GM23338 (cell line): ENCODE data around the gene SLC35F1. TPM values are rescaled to one million over a fixed set of nuclear protein-coding genes. Genes with fewer than 3 reads are reported as not detected.

Experiments
- ATAC-seq: fragments of 200-7000 bp; cut with Tn5 transposase; 3 replicates; pipeline ENCODE4 v1.9.1; 2020
- DNase-seq: peaks from one replicate; pipeline ENCODE4 v3.0.0-alpha.2; 2015; ENCODE audit warnings: low spot score
- H2AFZ ChIP-seq: fragments of 200-600 bp; sonication (generic); 2 replicates; pipeline ENCODE4 v1.8.0; 2016; ENCODE audit warnings: antibody characterized with exemption, mild to moderate bottlenecking, moderate library complexity
- H3F3A ChIP-seq: fragments of 200-600 bp; sonication (generic); replicated peaks from 2 replicates; pipeline ENCODE4 v1.8.0; 2017; ENCODE audit warnings: antibody characterized with exemption, mixed run types, low read depth
- H3K27ac ChIP-seq: fragments of 200-600 bp; sonication (generic); 2 replicates; pipeline ENCODE4 v1.6.1; 2016; ENCODE audit warnings: low read depth
- H3K27me3 ChIP-seq: fragments of 200-600 bp; sonication (generic); 2 replicates; pipeline ENCODE4 v1.8.0; 2016; ENCODE audit warnings: mild to moderate bottlenecking, mixed run types, moderate library complexity; ENCODE audit not compliant: insufficient read depth
- H3K36me3 ChIP-seq: fragments of 200-600 bp; sonication (generic); 2 replicates; pipeline ENCODE4 v1.8.0; 2016; ENCODE audit warnings: mild to moderate bottlenecking; ENCODE audit not compliant: insufficient read depth
- H3K4me1 ChIP-seq: fragments of 200-600 bp; sonication (generic); 2 replicates; pipeline ENCODE4 v1.8.0; 2016; ENCODE audit warnings: mild to moderate bottlenecking, moderate library complexity; ENCODE audit not compliant: insufficient read depth
- H3K4me2 ChIP-seq: fragments of 200-600 bp; sonication (generic); 2 replicates; pipeline ENCODE4 v1.7.1; 2017; ENCODE audit warnings: mixed run types
- H3K4me3 ChIP-seq: fragments of 200-600 bp; sonication (generic); 2 replicates; pipeline ENCODE4 v1.6.1; 2016; ENCODE audit warnings: mixed run types
- H3K79me2 ChIP-seq: fragments of 200-600 bp; sonication (generic); replicated peaks from 2 replicates; pipeline ENCODE4 v1.8.0; 2017; ENCODE audit warnings: mild to moderate bottlenecking; ENCODE audit not compliant: insufficient read depth
- H3K9me2 ChIP-seq: fragments of 200-600 bp; sonication (generic); 2 replicates; pipeline ENCODE4 v1.8.0; 2017; ENCODE audit not compliant: insufficient read depth
- H4K20me1 ChIP-seq: fragments of 200-600 bp; sonication (generic); replicated peaks from 2 replicates; pipeline ENCODE4 v1.8.0; 2017; ENCODE audit warnings: mild to moderate bottlenecking; ENCODE audit not compliant: insufficient read depth
- H3K27ac Mint-ChIP-seq: 2 replicates; pipeline ENCODE4 v1.8.0; 2020; ENCODE audit warnings: inconsistent platforms, mild to moderate bottlenecking, moderate library complexity, mixed read lengths
- H3K27me3 Mint-ChIP-seq: 3 replicates; pipeline ENCODE4 v1.8.0; 2022; ENCODE audit warnings: low read depth, mild to moderate bottlenecking, moderate library complexity, mixed read lengths, inconsistent platforms; ENCODE audit not compliant: insufficient read depth, poor library complexity
- H3K36me3 Mint-ChIP-seq: 3 replicates; pipeline ENCODE4 v1.8.0; 2021; ENCODE audit warnings: low read depth, mild to moderate bottlenecking, inconsistent platforms, moderate library complexity, mixed read lengths
- H3K4me1 Mint-ChIP-seq: 3 replicates; pipeline ENCODE4 v1.8.0; 2020; ENCODE audit warnings: mild to moderate bottlenecking, inconsistent platforms, mixed read lengths
- H3K4me3 Mint-ChIP-seq: 3 replicates; pipeline ENCODE4 v1.8.0; 2021; ENCODE audit warnings: moderate library complexity, mild to moderate bottlenecking, inconsistent platforms, mixed read lengths
- H3K9me3 Mint-ChIP-seq: 3 replicates; pipeline ENCODE4 v1.8.0; 2020; ENCODE audit warnings: moderate library complexity, mild to moderate bottlenecking, inconsistent platforms, mixed read lengths
- CREB1 ChIP-seq: fragments of 250-450 bp; sonication (Bioruptor Pico); IDR thresholded peaks from 2 replicates; pipeline ENCODE4 v1.5.0; 2020; ENCODE audit warnings: low read depth, mild to moderate bottlenecking, moderate library complexity
- EZH2 ChIP-seq: fragments of 200-600 bp; sonication (generic); IDR thresholded peaks from one replicate; pipeline ENCODE4 v1.8.0; 2017; ENCODE audit warnings: antibody characterized with exemption, mild to moderate bottlenecking, low read depth; ENCODE audit not compliant: unreplicated experiment
- EZH2phosphoT487 ChIP-seq: fragments of 200-600 bp; sonication (generic); IDR thresholded peaks from one replicate; pipeline ENCODE4 v1.8.1; 2018; ENCODE audit warnings: antibody characterized with exemption; ENCODE audit not compliant: unreplicated experiment
- JUNB ChIP-seq: IDR thresholded peaks from one replicate; pipeline ENCODE4 v1.6.1; 2016; ENCODE audit warnings: antibody characterized with exemption; ENCODE audit not compliant: unreplicated experiment
- NANOG ChIP-seq: IDR thresholded peaks from 2 replicates; pipeline ENCODE4 v1.6.1; 2016; ENCODE audit warnings: antibody characterized with exemption, borderline replicate concordance
- POLR2AphosphoS5 ChIP-seq: IDR thresholded peaks from 2 replicates; pipeline ENCODE4 v1.6.1; 2016; ENCODE audit warnings: antibody characterized with exemption, low read depth
- STAT1 ChIP-seq: IDR thresholded peaks from one replicate; pipeline ENCODE4 v1.6.1; 2016; ENCODE audit warnings: antibody characterized with exemption; ENCODE audit not compliant: unreplicated experiment
- ZNF114 ChIP-seq: fragments of 250-450 bp; sonication (Bioruptor Pico); IDR thresholded peaks from 2 replicates; pipeline ENCODE4 v1.5.0; 2020; ENCODE audit warnings: mild to moderate bottlenecking, moderate library complexity
- ZNF331 ChIP-seq: fragments of 250-450 bp; sonication (Bioruptor Pico); IDR thresholded peaks from 2 replicates; pipeline ENCODE4 v1.5.0; 2020; ENCODE audit warnings: low read depth, mild to moderate bottlenecking, moderate library complexity
- polyA plus RNA-seq: library from polyadenylated mRNA; unstranded; fragments of >200 nt; fragmentation: Nextera tagmentation; extraction: Ambion mirVana; gene quantifications from 2 replicates; pipeline ENCODE4 v1.2.1, GENCODE V29; 2016
- total RNA-seq: library from RNA; depleted of rRNA; stranded (reverse); fragments of >200 nt; shearing (Covaris generic); gene quantifications from 2 replicates; pipeline ENCODE4 v1.2.3, GENCODE V29; 2014
- TF ChIP-seq, protein P1 (sequence below): IDR thresholded peaks from one replicate; pipeline ENCODE4 v1.6.1; 2018; ENCODE audit warnings: antibody characterized with exemption; ENCODE audit not compliant: unreplicated experiment
- TF ChIP-seq, protein P2 (sequence below): IDR thresholded peaks from 2 replicates; pipeline ENCODE4 v1.6.1; 2016; ENCODE audit warnings: antibody characterized with exemption

Gene SLC35F1
- total and polyA plus RNA-seq, 2 experiments from 2014 or later, result 3.0 to 10.3 TPM

DNA sequence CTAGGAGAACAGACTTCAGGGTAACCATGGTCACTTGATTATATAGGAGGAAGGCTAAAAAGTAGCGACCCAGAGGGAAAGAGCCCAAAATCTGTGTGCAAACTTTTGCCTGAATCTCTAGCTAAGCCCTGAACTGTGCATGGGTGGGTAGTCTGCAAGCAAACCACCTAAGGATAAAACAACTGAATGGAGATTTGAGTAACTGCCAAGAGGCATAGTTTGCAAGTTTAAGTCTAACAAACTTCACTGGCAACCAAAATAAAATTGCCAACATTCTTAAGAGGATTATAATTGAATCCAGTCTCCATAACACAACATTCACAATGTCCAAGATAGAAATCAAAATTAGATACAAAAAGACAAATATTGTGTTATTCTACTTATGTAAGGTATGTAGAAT is 449.0 kb downstream of the SLC35F1 start (continued):
- TF ChIP-seq, protein P1, sequence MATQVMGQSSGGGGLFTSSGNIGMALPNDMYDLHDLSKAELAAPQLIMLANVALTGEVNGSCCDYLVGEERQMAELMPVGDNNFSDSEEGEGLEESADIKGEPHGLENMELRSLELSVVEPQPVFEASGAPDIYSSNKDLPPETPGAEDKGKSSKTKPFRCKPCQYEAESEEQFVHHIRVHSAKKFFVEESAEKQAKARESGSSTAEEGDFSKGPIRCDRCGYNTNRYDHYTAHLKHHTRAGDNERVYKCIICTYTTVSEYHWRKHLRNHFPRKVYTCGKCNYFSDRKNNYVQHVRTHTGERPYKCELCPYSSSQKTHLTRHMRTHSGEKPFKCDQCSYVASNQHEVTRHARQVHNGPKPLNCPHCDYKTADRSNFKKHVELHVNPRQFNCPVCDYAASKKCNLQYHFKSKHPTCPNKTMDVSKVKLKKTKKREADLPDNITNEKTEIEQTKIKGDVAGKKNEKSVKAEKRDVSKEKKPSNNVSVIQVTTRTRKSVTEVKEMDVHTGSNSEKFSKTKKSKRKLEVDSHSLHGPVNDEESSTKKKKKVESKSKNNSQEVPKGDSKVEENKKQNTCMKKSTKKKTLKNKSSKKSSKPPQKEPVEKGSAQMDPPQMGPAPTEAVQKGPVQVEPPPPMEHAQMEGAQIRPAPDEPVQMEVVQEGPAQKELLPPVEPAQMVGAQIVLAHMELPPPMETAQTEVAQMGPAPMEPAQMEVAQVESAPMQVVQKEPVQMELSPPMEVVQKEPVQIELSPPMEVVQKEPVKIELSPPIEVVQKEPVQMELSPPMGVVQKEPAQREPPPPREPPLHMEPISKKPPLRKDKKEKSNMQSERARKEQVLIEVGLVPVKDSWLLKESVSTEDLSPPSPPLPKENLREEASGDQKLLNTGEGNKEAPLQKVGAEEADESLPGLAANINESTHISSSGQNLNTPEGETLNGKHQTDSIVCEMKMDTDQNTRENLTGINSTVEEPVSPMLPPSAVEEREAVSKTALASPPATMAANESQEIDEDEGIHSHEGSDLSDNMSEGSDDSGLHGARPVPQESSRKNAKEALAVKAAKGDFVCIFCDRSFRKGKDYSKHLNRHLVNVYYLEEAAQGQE, result no peak
- TF ChIP-seq STAT1 (no peak), EZH2 (no peak), EZH2phosphoT487 (no peak), POLR2AphosphoS5 (no peak), CREB1 (no peak), JUNB (no peak), NANOG (no peak), ZNF114 (CRISPR knock-in tag) (no peak)

DNA sequence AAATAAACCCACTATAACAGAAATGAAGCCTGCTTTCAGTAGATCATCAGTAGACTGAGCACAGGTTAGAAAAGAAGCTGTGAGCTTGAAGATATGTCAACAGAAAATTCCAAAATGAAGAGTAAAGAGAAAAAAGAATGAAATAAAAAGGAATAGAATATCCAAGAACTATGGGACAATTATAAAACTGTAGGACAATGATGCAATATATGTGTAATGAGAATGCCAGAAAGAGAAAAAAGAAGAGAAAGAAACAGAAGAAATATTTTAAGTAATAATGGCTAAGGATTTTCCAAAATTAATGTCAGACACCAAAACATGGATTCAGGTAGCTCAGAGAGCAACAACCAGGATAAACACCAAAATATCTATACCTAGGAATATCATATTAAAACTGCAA is 449.6 kb downstream of the SLC35F1 start:
- Histone ChIP-seq H3K9me2 (no peaks in the 10 kb centered on the region), H3K4me1 (no peaks in the 10 kb centered on the region), H3F3A (no peaks in the 10 kb centered on the region), H2AFZ (no peak overlapping the region), H3K4me3 (no peak overlapping the region), H3K4me2 (no peak overlapping the region), H3K79me2 (no peaks in the 10 kb centered on the region), H4K20me1 (no peaks in the 10 kb centered on the region), H3K27ac (no peak overlapping the region), H3K36me3 (no peaks in the 10 kb centered on the region), H3K27me3 (no peaks in the 10 kb centered on the region)
- peaks cover 2% of the 10 kb centered on the region for H3K27me3 Mint-ChIP-seq
- H3K36me3 Mint-ChIP-seq, result no peaks in the 10 kb centered on the region
- 0 out of 3 replicates have a peak, but pooled peaks cover 4% of the 10 kb centered on the region for H3K4me1 Mint-ChIP-seq
- DNase-seq (no peak), ATAC-seq (no peak)
- peaks cover 5% of the 10 kb centered on the region; the same call in 1 of the 3 replicates for H3K9me3 Mint-ChIP-seq
- H3K27ac Mint-ChIP-seq, result peak overlapping the region; percentile 33; the same call in 1 of the 2 replicates
- no peak overlapping the region for H3K4me3 Mint-ChIP-seq
- TF ChIP-seq ZNF331 (CRISPR knock-in tag), result no peak
- no peak for TF ChIP-seq POLR2AphosphoS5
- no peak for TF ChIP-seq JUNB
- TF ChIP-seq, protein P2, sequence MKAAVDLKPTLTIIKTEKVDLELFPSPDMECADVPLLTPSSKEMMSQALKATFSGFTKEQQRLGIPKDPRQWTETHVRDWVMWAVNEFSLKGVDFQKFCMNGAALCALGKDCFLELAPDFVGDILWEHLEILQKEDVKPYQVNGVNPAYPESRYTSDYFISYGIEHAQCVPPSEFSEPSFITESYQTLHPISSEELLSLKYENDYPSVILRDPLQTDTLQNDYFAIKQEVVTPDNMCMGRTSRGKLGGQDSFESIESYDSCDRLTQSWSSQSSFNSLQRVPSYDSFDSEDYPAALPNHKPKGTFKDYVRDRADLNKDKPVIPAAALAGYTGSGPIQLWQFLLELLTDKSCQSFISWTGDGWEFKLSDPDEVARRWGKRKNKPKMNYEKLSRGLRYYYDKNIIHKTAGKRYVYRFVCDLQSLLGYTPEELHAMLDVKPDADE, result no peak
- no peak for TF ChIP-seq STAT1
- no peak for TF ChIP-seq EZH2phosphoT487
- TF ChIP-seq ZNF114 (CRISPR knock-in tag), result no peak
- TF ChIP-seq CREB1, result no peak
- no peak for TF ChIP-seq NANOG
- TF ChIP-seq, protein P1, result no peak
- TF ChIP-seq EZH2, result no peak
